Stimulated activated CD8-positive, alpha-beta memory T cell treated with anti-CD3 and anti-CD28 coated beads, Interleukin-15, amount 100 ng/mL, for 48 hours (primary cell): Measurements from ENCODE around the gene HSPA12B.
A peak's percentile ranks its signal among the peaks of the same experiment; 100 is the strongest.

ENCODE experiments used
- DNase-seq, 2 donors: peaks; one replicate each; pipeline ENCODE4 v3.0.0-alpha.2; 2020; ENCODE audit warnings: low read depth in 2 of 2

HSPA12B gene

GRCh38 chr20:3747471-3747870 lies 15.0 kb downstream of the HSPA12B start:
- no peak for DNase-seq

GRCh38 chr20:3748073-3748472 lies 15.6 kb downstream of the HSPA12B start:
- DNase-seq: no peak

DNA sequence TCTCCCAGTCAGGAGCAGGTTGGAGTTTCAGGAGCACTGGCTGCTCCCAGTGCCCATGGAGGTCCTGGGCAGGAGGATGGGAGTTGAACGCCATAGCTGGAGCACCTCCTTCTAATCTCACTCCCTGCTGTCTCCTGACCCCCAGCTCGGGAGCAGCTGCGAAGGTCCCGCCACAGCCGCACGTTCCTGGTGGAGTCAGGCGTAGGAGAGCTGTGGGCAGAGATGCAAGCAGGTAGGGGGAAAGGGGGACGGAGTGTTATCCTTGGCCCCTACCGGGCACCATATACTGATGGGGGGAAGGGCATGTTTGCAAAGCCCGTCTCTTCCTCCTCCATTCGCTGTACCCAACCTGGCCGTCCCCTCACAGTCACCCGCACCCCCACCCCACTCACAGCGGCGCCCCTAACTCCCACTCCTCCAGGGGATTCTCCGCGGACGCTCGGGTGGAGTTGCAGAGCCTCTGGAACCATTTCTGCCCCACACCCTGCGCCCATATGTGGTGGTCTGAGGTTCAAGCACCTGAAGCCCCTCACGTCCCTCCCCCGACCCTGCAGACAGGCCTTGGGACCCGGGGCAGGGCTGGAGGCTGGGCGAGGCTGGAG lies 16.7 kb downstream of the HSPA12B start:
- no peak for DNase-seq

DNA sequence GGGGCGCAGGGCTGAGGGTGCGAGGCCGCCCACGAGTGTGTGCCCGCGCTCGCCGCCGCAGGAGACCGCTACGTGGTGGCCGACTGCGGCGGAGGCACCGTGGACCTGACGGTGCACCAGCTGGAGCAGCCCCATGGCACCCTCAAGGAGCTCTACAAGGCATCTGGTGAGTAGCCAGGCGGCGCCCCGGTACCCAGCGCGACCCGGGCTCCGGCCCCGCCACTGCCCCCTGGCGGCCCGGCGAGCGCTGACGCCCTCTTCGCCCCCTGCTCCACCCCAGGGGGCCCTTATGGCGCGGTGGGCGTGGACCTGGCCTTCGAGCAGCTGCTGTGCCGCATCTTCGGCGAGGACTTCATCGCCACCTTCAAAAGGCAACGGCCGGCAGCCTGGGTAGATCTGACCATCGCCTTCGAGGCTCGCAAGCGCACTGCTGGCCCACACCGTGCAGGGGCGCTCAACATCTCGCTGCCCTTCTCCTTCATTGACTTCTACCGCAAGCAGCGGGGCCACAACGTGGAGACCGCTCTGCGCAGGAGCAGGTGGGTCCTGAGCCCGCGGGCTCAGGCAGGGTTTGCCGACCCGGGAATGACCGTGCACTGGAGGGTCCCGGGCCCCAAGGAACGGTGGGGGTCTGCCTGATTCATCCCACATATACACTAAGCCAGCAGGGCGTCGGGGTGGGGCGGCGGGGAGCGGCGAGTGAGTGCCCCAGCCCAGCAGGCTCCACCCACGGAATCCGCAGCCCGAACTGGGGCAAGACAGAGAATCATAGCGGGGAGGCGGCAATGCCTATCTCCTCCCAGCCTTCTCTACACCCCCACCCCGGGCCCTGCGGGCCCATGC lies 17.4 kb downstream of the HSPA12B start:
- peak; percentile 15 to 37 for DNase-seq

DNA sequence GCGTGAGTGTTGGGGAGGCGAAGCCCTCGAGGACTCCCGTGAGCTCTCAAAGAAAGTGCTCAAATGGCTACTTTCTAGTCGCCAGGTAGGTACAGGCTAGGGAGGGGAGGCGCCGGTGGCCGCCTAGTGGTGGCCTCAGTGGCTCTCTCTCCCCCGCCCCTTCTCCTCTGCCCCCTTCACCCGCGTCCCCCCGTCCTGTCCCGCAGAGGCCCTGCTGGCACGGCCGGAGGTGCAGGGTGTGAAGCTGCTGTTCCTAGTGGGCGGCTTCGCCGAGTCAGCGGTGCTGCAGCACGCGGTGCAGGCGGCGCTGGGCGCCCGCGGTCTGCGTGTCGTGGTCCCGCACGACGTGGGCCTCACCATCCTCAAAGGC lies 18.8 kb downstream of the HSPA12B start:
- DNase-seq: no peak

DNA sequence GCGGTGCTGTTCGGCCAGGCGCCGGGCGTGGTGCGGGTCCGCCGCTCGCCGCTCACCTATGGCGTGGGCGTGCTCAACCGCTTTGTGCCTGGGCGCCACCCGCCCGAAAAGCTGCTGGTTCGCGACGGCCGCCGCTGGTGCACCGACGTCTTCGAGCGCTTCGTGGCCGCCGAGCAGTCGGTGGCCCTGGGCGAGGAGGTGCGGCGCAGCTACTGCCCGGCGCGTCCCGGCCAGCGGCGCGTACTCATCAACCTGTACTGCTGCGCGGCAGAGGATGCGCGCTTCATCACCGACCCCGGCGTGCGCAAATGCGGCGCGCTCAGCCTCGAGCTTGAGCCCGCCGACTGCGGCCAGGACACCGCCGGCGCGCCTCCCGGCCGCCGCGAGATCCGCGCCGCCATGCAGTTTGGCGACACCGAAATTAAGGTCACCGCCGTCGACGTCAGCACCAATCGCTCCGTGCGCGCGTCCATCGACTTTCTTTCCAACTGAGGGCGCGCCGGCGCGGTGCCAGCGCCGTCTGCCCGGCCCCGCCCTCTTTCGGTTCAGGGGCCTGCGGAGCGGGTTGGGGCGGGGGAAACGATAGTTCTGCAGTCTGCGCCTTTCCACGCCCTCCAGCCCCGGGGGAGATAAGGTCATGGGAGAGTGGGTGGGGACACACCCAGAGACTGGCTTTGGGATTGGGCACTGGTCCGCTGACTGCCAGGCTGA lies 19.3 kb downstream of the HSPA12B start:
- peak; percentile 42 to 45 for DNase-seq

DNA sequence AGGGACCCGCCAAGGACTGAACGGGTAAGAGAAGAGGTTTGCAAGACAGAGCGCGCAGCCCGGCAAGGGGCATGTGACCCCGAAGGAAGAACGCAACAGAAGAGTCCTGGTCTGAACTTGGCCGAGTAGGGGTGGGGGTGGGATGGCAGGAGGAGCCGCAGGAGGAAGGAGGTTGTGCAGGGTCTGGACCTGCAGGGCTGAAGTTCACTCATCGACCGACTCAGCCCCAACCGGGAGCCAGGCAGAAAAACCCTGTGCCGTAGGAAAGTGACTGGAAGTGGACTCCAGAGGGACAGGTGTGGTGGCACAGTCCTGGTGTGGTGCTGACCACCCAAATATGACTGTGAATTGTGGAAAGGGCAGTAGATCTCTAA lies 19.9 kb downstream of the HSPA12B start:
- no peak for DNase-seq

- no peak for DNase-seq
Measured at GRCh38 chr20:3753098-3753497, 20.6 kb downstream of the HSPA12B start.

- no peak for DNase-seq
Measured at GRCh38 chr20:3753501-3754275, 21.2 kb downstream of the HSPA12B start.

DNA sequence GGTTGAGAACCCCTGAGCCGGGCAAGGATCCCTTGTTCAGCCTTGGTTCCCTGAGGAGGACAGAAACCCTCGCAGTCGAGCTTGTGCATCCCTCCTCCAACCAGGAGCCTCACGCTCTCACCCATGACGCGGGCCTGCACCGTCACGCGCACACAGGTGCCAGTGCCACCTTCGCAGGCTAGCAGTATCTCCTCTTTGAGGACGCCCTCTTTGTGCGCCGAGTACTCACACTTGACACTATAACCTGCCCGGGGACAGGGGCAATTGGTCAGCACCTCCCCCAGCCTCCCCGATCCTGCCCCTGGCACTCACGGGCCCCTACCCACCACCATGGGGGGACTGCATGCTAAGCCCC lies 21.8 kb downstream of the HSPA12B start:
- DNase-seq: no peak

DNA sequence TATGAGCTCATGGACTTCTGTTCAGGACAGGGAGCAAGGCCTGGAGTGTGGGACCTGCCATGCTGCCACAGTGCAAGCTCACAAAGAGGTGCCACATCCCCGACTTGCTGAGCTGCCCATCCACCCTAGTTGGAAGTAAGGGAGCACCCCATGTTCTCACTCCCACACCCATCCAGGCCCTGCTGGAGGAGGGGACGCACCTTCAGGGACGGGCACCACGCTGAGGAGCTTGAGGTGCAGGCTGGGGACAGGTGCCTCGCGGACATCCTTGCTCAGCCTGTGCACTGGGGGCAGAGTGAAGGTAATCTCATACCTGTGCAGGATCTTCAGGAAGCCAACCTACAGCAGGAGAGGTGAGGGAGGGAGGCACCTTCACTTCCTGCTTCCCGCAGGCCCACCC lies 22.8 kb downstream of the HSPA12B start:
- no peak for DNase-seq

GRCh38 chr20:3755814-3756480 lies 23.5 kb downstream of the HSPA12B start:
- DNase-seq: no peak

- DNase-seq: no peak
Measured at GRCh38 chr20:3757268-3757667, 24.8 kb downstream of the HSPA12B start.

- DNase-seq: no peak
Measured at GRCh38 chr20:3758566-3758965, 26.1 kb downstream of the HSPA12B start.

- DNase-seq: no peak
Measured at GRCh38 chr20:3759316-3759823, 26.9 kb downstream of the HSPA12B start.

GRCh38 chr20:3759884-3760283 lies 27.4 kb downstream of the HSPA12B start:
- no peak for DNase-seq

DNA sequence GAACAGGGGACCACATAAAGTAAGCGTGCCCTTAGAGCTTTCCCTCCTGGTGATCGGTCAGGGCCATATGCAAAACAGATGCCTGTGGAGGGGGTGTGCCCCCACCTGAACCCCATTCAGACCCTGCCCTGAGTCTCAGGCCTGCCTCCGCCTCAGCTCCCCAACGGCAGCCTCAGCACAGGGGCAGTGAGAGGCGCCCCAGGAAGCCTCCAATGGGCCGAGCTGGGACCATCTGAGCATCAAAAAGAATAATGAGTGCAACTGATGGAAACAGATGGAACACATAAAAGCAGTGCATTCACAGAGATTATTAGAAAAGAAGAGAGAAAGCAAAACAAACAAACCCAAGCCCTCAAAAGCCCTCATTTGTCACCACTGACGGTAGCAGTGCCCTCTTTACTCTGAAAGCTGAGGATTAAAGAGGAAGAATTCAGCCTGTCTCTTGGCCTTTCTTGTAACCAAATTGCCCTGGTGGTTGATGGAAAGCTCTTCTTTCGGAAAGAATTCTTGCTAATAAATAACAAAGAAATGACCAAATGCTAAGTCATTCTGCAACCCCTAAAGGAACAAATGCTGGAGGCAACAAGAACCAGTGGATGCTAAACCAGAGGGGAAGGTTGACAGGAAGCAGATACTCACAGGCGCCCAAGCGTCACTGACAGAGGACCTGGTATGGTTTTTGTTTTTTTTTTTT lies 28.3 kb downstream of the HSPA12B start:
- no peak for DNase-seq

DNA sequence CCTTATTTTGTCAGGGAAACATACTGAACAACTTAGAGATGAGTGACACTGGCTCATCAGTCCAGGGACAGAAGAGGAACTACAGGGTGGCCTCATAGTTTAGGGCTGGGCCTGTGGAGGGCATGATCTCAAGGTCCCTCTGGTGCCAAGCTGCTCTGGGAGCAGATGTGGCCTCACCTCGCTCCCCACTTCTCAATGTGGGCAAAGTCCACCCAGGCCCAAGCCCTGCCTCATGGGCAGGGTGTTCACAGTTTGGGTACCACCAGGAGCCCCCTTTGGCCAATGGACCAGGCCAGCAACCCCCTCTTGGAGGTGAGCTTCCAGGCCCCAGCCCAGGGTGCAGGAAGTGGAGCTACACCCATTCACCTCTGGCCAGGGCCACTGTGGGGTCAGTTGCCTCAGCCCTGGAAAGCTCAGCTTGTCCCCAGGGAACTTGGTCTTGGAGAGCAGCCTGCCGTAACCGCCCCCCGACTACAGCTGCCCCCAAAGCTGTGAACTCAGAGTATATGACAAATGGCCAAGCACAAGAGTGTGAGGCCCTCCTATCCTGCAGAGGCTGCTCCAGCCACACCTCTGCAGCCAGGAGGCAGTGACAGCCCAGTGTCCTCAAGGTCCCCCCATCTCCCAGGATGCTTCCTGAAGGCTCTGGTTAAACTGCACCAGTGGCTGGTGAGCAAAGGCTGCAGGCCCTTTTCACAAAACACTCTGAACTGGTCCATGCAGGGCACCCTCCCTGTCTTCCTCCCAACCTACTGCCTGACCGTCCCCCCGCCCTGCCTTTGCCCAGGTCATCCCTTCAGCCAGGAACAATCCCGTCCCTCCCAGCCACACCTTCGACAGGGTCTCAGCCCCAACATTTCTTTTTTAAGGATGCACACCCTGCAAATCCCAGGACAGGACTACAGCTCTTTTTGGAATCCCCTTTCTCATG lies 31.5 kb downstream of the HSPA12B start:
- DNase-seq: no peak

GRCh38 chr20:3764659-3765058 lies 32.2 kb downstream of the HSPA12B start:
- DNase-seq: no peak
